Nephron (organoid): ENCODE results near the gene THAP8.

Experiments used
- H3K27ac Mint-ChIP-seq, 3 experiments: 2 replicates each; pipeline ENCODE4 v1.8.0; 2020; ENCODE audit warnings: mixed read lengths in 3 of 3, mild to moderate bottlenecking in 2 of 3, moderate library complexity in 1 of 3
- H3K27me3 Mint-ChIP-seq: 2 replicates; pipeline ENCODE4 v1.8.0; 2021; ENCODE audit warnings: low read depth, mild to moderate bottlenecking, moderate library complexity, mixed read lengths
- H3K36me3 Mint-ChIP-seq: 2 replicates; pipeline ENCODE4 v1.8.0; 2020; ENCODE audit warnings: low read depth, mixed read lengths
- H3K4me1 Mint-ChIP-seq: 2 replicates; pipeline ENCODE4 v1.8.0; 2020; ENCODE audit warnings: mixed read lengths
- H3K4me3 Mint-ChIP-seq, 3 experiments: 2 replicates each; pipeline ENCODE4 v1.8.0; 2020; ENCODE audit warnings: mild to moderate bottlenecking in 3 of 3, mixed read lengths in 3 of 3, moderate library complexity in 2 of 3
- H3K9me3 Mint-ChIP-seq: 2 replicates; pipeline ENCODE4 v1.8.0; 2020; ENCODE audit warnings: mixed read lengths
- CTCF ChIP-seq, 3 experiments: fragments of 200-600 bp; sonication (generic); IDR thresholded peaks; one replicate each; pipeline ENCODE4 v1.5.0; 2021; ENCODE audit warnings: antibody characterized with exemption in 3 of 3; ENCODE audit not compliant: unreplicated experiment in 3 of 3

Gene THAP8

GRCh38 chr19:36097036-36097435 is 43.0 kb upstream of the THAP8 start:
- no peak for TF ChIP-seq CTCF (IDR thresholded peaks at IDR 0.05; ENCODE audit: unreplicated experiment in 3 of 3)
- Mint-ChIP-seq H3K4me3 (no peak overlapping the region), H3K27me3 (peaks cover 3% of the 10 kb centered on the region), H3K36me3 (peaks cover 18% of the 10 kb centered on the region), H3K9me3 (no peaks in the 10 kb centered on the region), H3K27ac (no peak overlapping the region), H3K4me1 (no peaks in the 10 kb centered on the region)

- no peak overlapping the region for H3K27ac Mint-ChIP-seq
- H3K4me3 Mint-ChIP-seq = no peak overlapping the region
- TF ChIP-seq CTCF (IDR thresholded peaks at IDR 0.05; ENCODE audit: unreplicated experiment in 3 of 3) = no peak
- peaks cover 3% of the 10 kb centered on the region for H3K27me3 Mint-ChIP-seq
- peaks cover 24% of the 10 kb centered on the region for H3K36me3 Mint-ChIP-seq
- no peaks in the 10 kb centered on the region for H3K9me3 Mint-ChIP-seq
- H3K4me1 Mint-ChIP-seq = no peaks in the 10 kb centered on the region
These were observed 39.6 kb upstream of the THAP8 start for GRCh38 chr19:36093687-36094086.

GRCh38 chr19:36093146-36093662 is 39.1 kb upstream of the THAP8 start:
- H3K36me3 Mint-ChIP-seq = peaks cover 26% of the 10 kb centered on the region
- H3K27me3 Mint-ChIP-seq = peaks cover 3% of the 10 kb centered on the region
- H3K9me3 Mint-ChIP-seq = no peaks in the 10 kb centered on the region
- H3K27ac Mint-ChIP-seq = no peak overlapping the region
- no peak for TF ChIP-seq CTCF (IDR thresholded peaks at IDR 0.05; ENCODE audit: unreplicated experiment in 3 of 3)
- no peak overlapping the region for H3K4me3 Mint-ChIP-seq
- no peaks in the 10 kb centered on the region for H3K4me1 Mint-ChIP-seq

- Mint-ChIP-seq H3K36me3 (peaks cover 26% of the 10 kb centered on the region), H3K27me3 (peaks cover 3% of the 10 kb centered on the region), H3K4me3 (no peak overlapping the region), H3K9me3 (no peaks in the 10 kb centered on the region), H3K27ac (no peak overlapping the region), H3K4me1 (no peaks in the 10 kb centered on the region)
- no peak for TF ChIP-seq CTCF (IDR thresholded peaks at IDR 0.05; ENCODE audit: unreplicated experiment in 3 of 3)
These were observed 38.5 kb upstream of the THAP8 start for GRCh38 chr19:36092566-36092965.

- Mint-ChIP-seq H3K4me3 (no peak overlapping the region), H3K27ac (no peak overlapping the region), H3K9me3 (no peaks in the 10 kb centered on the region), H3K4me1 (no peaks in the 10 kb centered on the region), H3K36me3 (peaks cover 18% of the 10 kb centered on the region), H3K27me3 (peaks cover 3% of the 10 kb centered on the region)
- no peak for TF ChIP-seq CTCF (IDR thresholded peaks at IDR 0.05; ENCODE audit: unreplicated experiment in 3 of 3)
These were observed 37.0 kb upstream of the THAP8 start for GRCh38 chr19:36090910-36091695.

- TF ChIP-seq CTCF (IDR thresholded peaks at IDR 0.05; ENCODE audit: unreplicated experiment in 3 of 3) = no peak
- Mint-ChIP-seq H3K4me3 (no peak overlapping the region), H3K9me3 (no peaks in the 10 kb centered on the region), H3K4me1 (no peaks in the 10 kb centered on the region), H3K36me3 (peaks cover 22% of the 10 kb centered on the region), H3K27ac (no peak overlapping the region), H3K27me3 (peaks cover 3% of the 10 kb centered on the region)
These were observed 35.8 kb upstream of the THAP8 start for GRCh38 chr19:36089847-36090246.
